ENCODE measurements around the gene FNDC3A. TPM values are rescaled to one million over a fixed set of nuclear protein-coding genes. Genes with fewer than 3 reads are reported as not detected.

FNDC3A gene
- total RNA-seq, 2 donors from 2014 or later, result 48.2 to 86.3 TPM

- DNase-seq (ENCODE audit: low spot score) (no peak), ATAC-seq (ENCODE audit: insufficient number of reproducible peaks, low FRiP score, low read depth) (no peak)
- Histone ChIP-seq H3K27ac (no peak overlapping the region), H3K4me1 (ENCODE audit: control insufficient read depth in 1 of 2, low read depth in 2 of 2) (peaks cover 23 to 24% of the 10 kb centered on the region in 2 donors), H3K4me3 (no peak overlapping the region), H3K9me3 (no peaks in the 10 kb centered on the region), H3K36me3 (no peaks in the 10 kb centered on the region), H3K27me3 (replicated peaks; ENCODE audit: insufficient read depth) (no peaks in the 10 kb centered on the region)
- TF ChIP-seq, protein P1, sequence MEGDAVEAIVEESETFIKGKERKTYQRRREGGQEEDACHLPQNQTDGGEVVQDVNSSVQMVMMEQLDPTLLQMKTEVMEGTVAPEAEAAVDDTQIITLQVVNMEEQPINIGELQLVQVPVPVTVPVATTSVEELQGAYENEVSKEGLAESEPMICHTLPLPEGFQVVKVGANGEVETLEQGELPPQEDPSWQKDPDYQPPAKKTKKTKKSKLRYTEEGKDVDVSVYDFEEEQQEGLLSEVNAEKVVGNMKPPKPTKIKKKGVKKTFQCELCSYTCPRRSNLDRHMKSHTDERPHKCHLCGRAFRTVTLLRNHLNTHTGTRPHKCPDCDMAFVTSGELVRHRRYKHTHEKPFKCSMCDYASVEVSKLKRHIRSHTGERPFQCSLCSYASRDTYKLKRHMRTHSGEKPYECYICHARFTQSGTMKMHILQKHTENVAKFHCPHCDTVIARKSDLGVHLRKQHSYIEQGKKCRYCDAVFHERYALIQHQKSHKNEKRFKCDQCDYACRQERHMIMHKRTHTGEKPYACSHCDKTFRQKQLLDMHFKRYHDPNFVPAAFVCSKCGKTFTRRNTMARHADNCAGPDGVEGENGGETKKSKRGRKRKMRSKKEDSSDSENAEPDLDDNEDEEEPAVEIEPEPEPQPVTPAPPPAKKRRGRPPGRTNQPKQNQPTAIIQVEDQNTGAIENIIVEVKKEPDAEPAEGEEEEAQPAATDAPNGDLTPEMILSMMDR (IDR thresholded peaks at IDR 0.05), result no peak
These were observed 132.5 kb downstream of the FNDC3A start for GRCh38 chr13:49108196-49108595.

DNA sequence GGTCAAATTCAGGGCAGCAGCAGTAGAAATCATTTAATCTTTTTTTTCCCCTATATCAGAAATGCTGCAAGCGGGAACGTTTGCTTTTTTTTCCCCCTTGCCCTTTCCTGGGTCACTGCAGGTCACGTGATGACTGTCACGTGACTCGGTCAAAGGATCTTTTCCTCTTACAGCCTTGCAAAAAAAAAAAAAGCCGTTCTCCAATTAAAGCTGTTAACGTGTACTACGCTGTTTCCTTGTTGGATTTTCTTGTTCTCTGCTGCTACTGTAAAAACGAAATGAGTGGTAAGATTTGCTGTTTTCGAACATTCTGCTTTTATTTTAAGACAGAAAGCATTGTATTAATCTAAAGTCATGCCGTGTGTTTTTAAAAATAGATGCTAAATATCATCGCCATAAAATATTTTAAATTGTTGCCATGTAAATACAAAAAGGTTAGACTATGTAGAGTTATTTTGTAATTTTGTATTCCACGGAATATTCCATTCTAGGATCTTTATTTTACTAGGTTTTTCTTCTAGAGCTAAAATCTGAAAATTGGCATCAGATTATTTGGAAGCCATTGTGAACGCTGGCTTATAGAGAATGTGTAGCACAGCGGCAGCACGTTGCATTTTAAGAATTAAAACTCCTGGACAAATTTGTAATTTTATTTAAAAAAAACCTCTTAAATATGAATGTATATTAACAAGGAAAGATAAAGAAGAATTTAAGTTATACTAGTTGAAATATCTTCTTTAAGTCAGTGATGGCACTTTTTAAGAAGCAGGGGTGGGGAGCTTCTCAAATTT lies 134.6 kb downstream of the FNDC3A start:
- Histone ChIP-seq H3K27me3 (replicated peaks; ENCODE audit: insufficient read depth) (no peaks in the 10 kb centered on the region), H3K27ac (peak overlapping the region in 1 of 2 donors; percentile 28), H3K4me1 (ENCODE audit: control insufficient read depth in 1 of 2, low read depth in 2 of 2) (peaks cover 25 to 33% of the 10 kb centered on the region in 2 donors), H3K9me3 (no peaks in the 10 kb centered on the region), H3K36me3 (no peaks in the 10 kb centered on the region), H3K4me3 (peak overlapping the region; percentile 80)
- TF ChIP-seq, protein P1 (IDR thresholded peaks at IDR 0.05), result no peak
- DNase-seq (ENCODE audit: low spot score) (peak; percentile 16), ATAC-seq (ENCODE audit: insufficient number of reproducible peaks, low FRiP score, low read depth) (peak; percentile 95)

GRCh38 chr13:49110913-49111170 lies 135.1 kb downstream of the FNDC3A start:
- Histone ChIP-seq H3K36me3 (no peaks in the 10 kb centered on the region), H3K9me3 (no peaks in the 10 kb centered on the region), H3K4me3 (peak overlapping the region; percentile 80), H3K27me3 (replicated peaks; ENCODE audit: insufficient read depth) (no peaks in the 10 kb centered on the region), H3K4me1 (ENCODE audit: control insufficient read depth in 1 of 2, low read depth in 2 of 2) (peaks cover 25 to 33% of the 10 kb centered on the region in 2 donors), H3K27ac (no peak overlapping the region)
- ATAC-seq (ENCODE audit: insufficient number of reproducible peaks, low FRiP score, low read depth) (no peak), DNase-seq (ENCODE audit: low spot score) (no peak)
- TF ChIP-seq, protein P1 (IDR thresholded peaks at IDR 0.05), result no peak

GRCh38 chr13:49112782-49113525 lies 137.2 kb downstream of the FNDC3A start:
- Histone ChIP-seq H3K27me3 (replicated peaks; ENCODE audit: insufficient read depth) (no peaks in the 10 kb centered on the region), H3K9me3 (no peaks in the 10 kb centered on the region), H3K4me1 (ENCODE audit: control insufficient read depth in 1 of 2, low read depth in 2 of 2) (peaks cover 25 to 33% of the 10 kb centered on the region in 2 donors), H3K36me3 (no peaks in the 10 kb centered on the region), H3K4me3 (no peak overlapping the region), H3K27ac (no peak overlapping the region)
- DNase-seq (ENCODE audit: low spot score), result no peak
- TF ChIP-seq, protein P1 (IDR thresholded peaks at IDR 0.05), result no peak
- ATAC-seq (ENCODE audit: insufficient number of reproducible peaks, low FRiP score, low read depth), result no peak

GRCh38 chr13:49113526-49114286 lies 138.0 kb downstream of the FNDC3A start:
- H3K4me3 ChIP-seq, result no peak overlapping the region
- H3K4me1 ChIP-seq (ENCODE audit: control insufficient read depth in 1 of 2, low read depth in 2 of 2), result peaks cover 25 to 33% of the 10 kb centered on the region in 2 donors
- ATAC-seq (ENCODE audit: insufficient number of reproducible peaks, low FRiP score, low read depth) (no peak), DNase-seq (ENCODE audit: low spot score) (no peak)
- no peaks in the 10 kb centered on the region for H3K9me3 ChIP-seq
- H3K27me3 ChIP-seq (replicated peaks; ENCODE audit: insufficient read depth), result no peaks in the 10 kb centered on the region
- TF ChIP-seq, protein P1 (IDR thresholded peaks at IDR 0.05), result no peak
- H3K27ac ChIP-seq, result no peak overlapping the region
- H3K36me3 ChIP-seq, result peaks cover 4% of the 10 kb centered on the region
